ENCODE measurements around the gene CTPS2.

DNA sequence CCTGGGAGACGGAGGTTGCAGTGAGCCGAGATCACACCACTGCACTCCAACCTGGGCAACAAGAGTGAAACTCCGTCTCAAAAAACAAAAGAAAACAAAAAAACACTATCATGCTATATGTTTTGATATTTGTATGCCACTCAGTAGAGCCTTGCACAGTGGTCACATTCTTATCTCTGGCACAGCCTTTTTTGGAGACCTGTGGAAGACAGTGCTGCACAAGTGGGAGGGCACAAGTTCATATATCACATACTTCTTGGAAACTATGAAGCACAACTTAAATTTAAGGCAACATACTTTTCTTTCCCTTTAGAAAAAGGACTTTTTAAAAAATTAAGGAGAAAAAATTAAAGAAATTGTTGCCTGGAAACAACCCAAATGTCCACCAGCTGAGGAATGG lies 76.9 kb downstream of the CTPS2 start:
- TF ChIP-seq CTCF (IDR thresholded peaks at IDR 0.05): no peak
- no peak for TF ChIP-seq ZFX (IDR thresholded peaks at IDR 0.05; ENCODE audit: borderline replicate concordance)

All from 22Rv1 (cell line).